ENCODE data around the gene GOLGA6L10. TPM values are rescaled to one million over a fixed set of nuclear protein-coding genes. Genes with fewer than 3 reads are reported as not detected.
"Not testable (repeated sequence)": the region's sequence is repeated elsewhere in the genome, so short reads cannot be mapped to it uniquely, and the experiment has no call there.

The GOLGA6L10 gene
- total RNA-seq, 1 experiment from 2014 or later = 2.0 TPM

GRCh38 chr15:82313446-82313845 lies 35.8 kb downstream of the GOLGA6L10 start:
- no peaks in the 10 kb centered on the region for H4K20me1 ChIP-seq (ENCODE audit: insufficient read depth, low read depth, low read length)
- no peaks in the 10 kb centered on the region for H3K36me3 ChIP-seq (ENCODE audit: insufficient read depth, low read length)
- no peaks in the 10 kb centered on the region for H3K27me3 ChIP-seq (ENCODE audit: low read length)
- no peaks in the 10 kb centered on the region for H3K9me3 ChIP-seq (ENCODE audit: low read length)
- H3K27ac ChIP-seq (ENCODE audit: low read length) = no peak overlapping the region
- no peak overlapping the region for H3K4me2 ChIP-seq (ENCODE audit: low read depth, low read length, poor library complexity, severe bottlenecking)
- no peak for DNase-seq
- H3K4me3 ChIP-seq (ENCODE audit: low read length) = no peak overlapping the region
- no peaks in the 10 kb centered on the region for H3K79me2 ChIP-seq (ENCODE audit: low read length)
- H2AFZ ChIP-seq (ENCODE audit: low read length) = no peak overlapping the region
- H3K4me1 ChIP-seq (ENCODE audit: low read length) = no peaks in the 10 kb centered on the region
- no peak overlapping the region for H3K9ac ChIP-seq (ENCODE audit: low read length)
- H3K9me2 ChIP-seq (replicated peaks; ENCODE audit: insufficient read depth, low read length) = no peaks in the 10 kb centered on the region

DNA sequence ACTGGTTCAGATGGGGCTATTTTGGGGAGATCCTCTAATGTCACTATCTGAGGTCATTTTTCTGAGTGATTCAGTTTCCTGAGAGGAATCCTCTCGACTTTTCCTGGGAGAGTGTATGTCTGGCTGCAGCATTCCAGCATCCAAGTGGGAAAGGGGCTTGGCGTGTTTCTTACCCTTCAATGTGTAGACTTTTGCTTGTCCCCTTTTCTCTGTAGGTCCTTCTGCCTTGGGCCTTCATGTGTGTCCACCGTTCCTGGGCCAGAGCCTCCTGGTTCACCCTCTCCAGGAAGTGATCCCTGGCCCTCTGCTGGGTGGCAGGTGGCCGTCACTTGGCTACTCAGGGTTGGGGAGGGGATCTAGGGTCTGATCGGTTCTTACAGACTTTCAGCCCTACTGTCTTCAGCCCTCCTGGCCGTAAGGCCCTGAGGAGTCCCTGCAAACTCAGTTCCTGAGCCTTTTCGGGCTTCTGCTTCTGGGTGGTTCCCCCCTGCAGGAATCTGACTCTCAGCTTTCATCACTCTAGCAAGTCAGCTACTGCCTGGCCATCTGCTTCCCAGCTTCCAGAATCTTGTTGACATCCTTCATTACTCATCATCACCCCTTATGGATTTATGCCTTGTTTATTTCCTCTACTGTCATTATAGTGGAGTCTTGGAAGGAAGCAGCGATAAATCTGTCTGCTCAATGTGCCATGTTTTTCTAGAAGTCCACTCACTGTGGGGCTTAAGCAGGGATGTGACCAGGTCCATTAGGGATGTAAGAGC lies 36.5 kb downstream of the GOLGA6L10 start:
- Histone ChIP-seq H2AFZ (ENCODE audit: low read length) (no peak overlapping the region), H3K79me2 (ENCODE audit: low read length) (no peaks in the 10 kb centered on the region), H3K9me3 (ENCODE audit: low read length) (no peaks in the 10 kb centered on the region), H3K9me2 (replicated peaks; ENCODE audit: insufficient read depth, low read length) (no peaks in the 10 kb centered on the region), H3K9ac (ENCODE audit: low read length) (no peak overlapping the region), H3K4me2 (ENCODE audit: low read depth, low read length, poor library complexity, severe bottlenecking) (no peak overlapping the region), H3K36me3 (ENCODE audit: insufficient read depth, low read length) (no peaks in the 10 kb centered on the region), H3K4me1 (ENCODE audit: low read length) (no peaks in the 10 kb centered on the region), H3K27ac (ENCODE audit: low read length) (no peak overlapping the region), H4K20me1 (ENCODE audit: insufficient read depth, low read depth, low read length) (no peaks in the 10 kb centered on the region), H3K27me3 (ENCODE audit: low read length) (no peaks in the 10 kb centered on the region), H3K4me3 (ENCODE audit: low read length) (no peak overlapping the region)
- no peak for DNase-seq

DNA sequence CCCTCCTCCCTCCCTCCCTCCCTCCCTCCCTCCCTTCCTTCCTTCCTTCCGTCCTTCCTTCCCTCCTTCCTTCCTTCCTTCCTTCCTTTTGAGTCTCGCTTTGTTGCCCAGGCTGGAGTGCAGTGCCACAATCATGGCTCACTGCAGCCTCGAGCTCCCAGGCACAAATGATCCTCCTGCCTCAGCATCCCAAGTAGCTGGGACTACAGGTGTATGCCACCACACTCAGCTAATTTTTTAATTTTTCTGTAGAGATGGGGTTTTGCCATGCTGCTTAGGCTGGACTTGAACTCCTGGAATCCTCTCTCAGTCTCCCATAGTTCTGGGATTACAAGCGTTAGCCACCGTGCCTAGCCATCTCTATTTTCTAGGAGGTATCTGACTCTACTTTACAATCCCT lies 38.0 kb downstream of the GOLGA6L10 start:
- H3K9me2 ChIP-seq (replicated peaks; ENCODE audit: insufficient read depth, low read length) = not testable (repeated sequence)

DNA sequence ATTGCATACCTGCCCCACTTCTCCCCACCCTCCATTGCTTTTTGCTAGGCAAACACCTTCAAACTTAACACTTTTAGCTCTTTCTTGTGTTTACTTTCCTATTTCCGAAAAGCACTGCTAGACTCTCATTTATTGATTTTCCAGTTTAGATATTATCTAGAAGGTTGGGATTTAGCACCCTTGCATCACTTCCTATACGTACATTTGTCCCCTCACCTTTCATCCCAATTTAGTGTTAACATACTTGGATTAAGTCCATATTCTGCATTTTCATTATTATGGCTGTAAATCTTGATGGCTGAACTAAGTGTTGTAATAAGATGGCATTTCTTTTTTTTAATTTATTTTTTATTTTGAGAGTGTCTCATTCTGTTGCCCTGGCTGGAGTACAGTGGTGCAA lies 39.5 kb downstream of the GOLGA6L10 start:
- Histone ChIP-seq H3K9me2 (replicated peaks; ENCODE audit: insufficient read depth, low read length) (no peaks in the 10 kb centered on the region), H3K4me2 (ENCODE audit: low read depth, low read length, poor library complexity, severe bottlenecking) (no peak overlapping the region), H3K4me1 (ENCODE audit: low read length) (no peaks in the 10 kb centered on the region), H2AFZ (ENCODE audit: low read length) (no peak overlapping the region), H3K27ac (ENCODE audit: low read length) (no peak overlapping the region), H3K27me3 (ENCODE audit: low read length) (no peaks in the 10 kb centered on the region), H3K9me3 (ENCODE audit: low read length) (no peaks in the 10 kb centered on the region), H3K4me3 (ENCODE audit: low read length) (no peak overlapping the region), H3K79me2 (ENCODE audit: low read length) (no peaks in the 10 kb centered on the region), H3K36me3 (ENCODE audit: insufficient read depth, low read length) (no peaks in the 10 kb centered on the region), H4K20me1 (ENCODE audit: insufficient read depth, low read depth, low read length) (no peaks in the 10 kb centered on the region), H3K9ac (ENCODE audit: low read length) (no peak overlapping the region)
- no peak for DNase-seq

More for the DNA sequence above, 38.0 kb downstream of the GOLGA6L10 start:
- not testable (repeated sequence) for H4K20me1 ChIP-seq (ENCODE audit: insufficient read depth, low read depth, low read length); H3K9me3 ChIP-seq (ENCODE audit: low read length); H3K4me3 ChIP-seq (ENCODE audit: low read length); DNase-seq; H3K36me3 ChIP-seq (ENCODE audit: insufficient read depth, low read length); H3K9ac ChIP-seq (ENCODE audit: low read length); H3K79me2 ChIP-seq (ENCODE audit: low read length); H3K4me2 ChIP-seq (ENCODE audit: low read depth, low read length, poor library complexity, severe bottlenecking); H3K27ac ChIP-seq (ENCODE audit: low read length); H2AFZ ChIP-seq (ENCODE audit: low read length); H3K4me1 ChIP-seq (ENCODE audit: low read length); H3K27me3 ChIP-seq (ENCODE audit: low read length)

DNA sequence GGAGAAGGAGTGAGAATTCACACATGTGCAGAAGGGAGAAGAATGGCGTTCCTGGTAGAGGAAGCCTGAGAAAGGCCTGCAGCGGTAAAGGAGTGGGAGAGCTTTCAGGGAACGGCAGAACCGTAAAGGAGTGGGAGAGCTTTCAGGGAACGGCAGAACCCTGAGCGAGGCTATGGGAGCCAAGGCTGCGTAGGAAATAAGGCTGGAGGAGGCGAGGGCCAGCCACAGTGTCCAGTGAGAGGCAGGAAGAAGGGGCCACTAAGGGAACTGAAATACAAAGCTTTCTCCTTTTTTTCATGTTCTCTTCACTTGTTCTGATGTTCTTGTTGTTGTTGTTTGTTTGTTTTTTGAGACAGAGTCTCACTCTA lies 41.6 kb downstream of the GOLGA6L10 start:
- Histone ChIP-seq H3K9me3 (ENCODE audit: low read length) (no peaks in the 10 kb centered on the region), H4K20me1 (ENCODE audit: insufficient read depth, low read depth, low read length) (no peaks in the 10 kb centered on the region), H3K27ac (ENCODE audit: low read length) (no peak overlapping the region), H2AFZ (ENCODE audit: low read length) (no peak overlapping the region), H3K4me2 (ENCODE audit: low read depth, low read length, poor library complexity, severe bottlenecking) (no peak overlapping the region), H3K79me2 (ENCODE audit: low read length) (no peaks in the 10 kb centered on the region), H3K9me2 (replicated peaks; ENCODE audit: insufficient read depth, low read length) (no peaks in the 10 kb centered on the region), H3K27me3 (ENCODE audit: low read length) (no peaks in the 10 kb centered on the region), H3K4me3 (ENCODE audit: low read length) (no peak overlapping the region), H3K9ac (ENCODE audit: low read length) (no peak overlapping the region), H3K4me1 (ENCODE audit: low read length) (no peaks in the 10 kb centered on the region), H3K36me3 (ENCODE audit: insufficient read depth, low read length) (no peaks in the 10 kb centered on the region)
- DNase-seq = no peak

GRCh38 chr15:82306791-82307713 lies 42.2 kb downstream of the GOLGA6L10 start:
- Histone ChIP-seq H3K27ac (ENCODE audit: low read length) (no peak overlapping the region), H3K9me2 (replicated peaks; ENCODE audit: insufficient read depth, low read length) (no peaks in the 10 kb centered on the region), H3K36me3 (ENCODE audit: insufficient read depth, low read length) (no peaks in the 10 kb centered on the region)

GRCh38 chr15:82305621-82306048 lies 43.6 kb downstream of the GOLGA6L10 start:
- Histone ChIP-seq H3K36me3 (ENCODE audit: insufficient read depth, low read length) (no peaks in the 10 kb centered on the region), H3K9me2 (replicated peaks; ENCODE audit: insufficient read depth, low read length) (no peaks in the 10 kb centered on the region), H3K79me2 (ENCODE audit: low read length) (no peaks in the 10 kb centered on the region), H3K9me3 (ENCODE audit: low read length) (no peaks in the 10 kb centered on the region), H3K4me3 (ENCODE audit: low read length) (no peak overlapping the region), H2AFZ (ENCODE audit: low read length) (no peak overlapping the region), H3K9ac (ENCODE audit: low read length) (no peak overlapping the region), H3K4me2 (ENCODE audit: low read depth, low read length, poor library complexity, severe bottlenecking) (no peak overlapping the region), H3K27me3 (ENCODE audit: low read length) (no peaks in the 10 kb centered on the region), H3K27ac (ENCODE audit: low read length) (no peak overlapping the region), H3K4me1 (ENCODE audit: low read length) (no peaks in the 10 kb centered on the region), H4K20me1 (ENCODE audit: insufficient read depth, low read depth, low read length) (no peaks in the 10 kb centered on the region)
- no peak for DNase-seq

More at GRCh38 chr15:82306791-82307713, 42.2 kb downstream of the GOLGA6L10 start:
- Histone ChIP-seq H2AFZ (ENCODE audit: low read length) (no peak overlapping the region), H3K4me2 (ENCODE audit: low read depth, low read length, poor library complexity, severe bottlenecking) (no peak overlapping the region), H3K79me2 (ENCODE audit: low read length) (no peaks in the 10 kb centered on the region), H3K9ac (ENCODE audit: low read length) (no peak overlapping the region), H4K20me1 (ENCODE audit: insufficient read depth, low read depth, low read length) (no peaks in the 10 kb centered on the region), H3K9me3 (ENCODE audit: low read length) (no peaks in the 10 kb centered on the region), H3K4me1 (ENCODE audit: low read length) (no peaks in the 10 kb centered on the region), H3K27me3 (ENCODE audit: low read length) (no peaks in the 10 kb centered on the region), H3K4me3 (ENCODE audit: low read length) (no peak overlapping the region)
- DNase-seq = no peak

DNA sequence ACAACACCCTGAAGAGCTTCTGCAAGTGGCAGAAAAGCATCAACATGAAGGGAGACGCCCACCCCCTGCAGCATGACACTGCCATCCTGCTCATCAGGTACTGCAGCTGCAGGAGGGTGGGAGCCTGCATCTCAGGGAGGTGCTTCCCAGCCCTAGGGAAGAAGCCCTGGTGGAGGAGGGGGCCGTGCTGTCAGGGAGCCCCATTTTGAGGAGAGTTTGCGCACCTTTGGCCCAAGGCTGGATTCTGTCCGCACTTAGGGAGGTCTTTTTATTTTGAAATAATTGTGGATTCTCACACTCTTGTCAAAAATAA lies 44.5 kb downstream of the GOLGA6L10 start:
- Histone ChIP-seq H3K9me3 (ENCODE audit: low read length) (no peaks in the 10 kb centered on the region), H3K36me3 (ENCODE audit: insufficient read depth, low read length) (no peaks in the 10 kb centered on the region), H3K9me2 (replicated peaks; ENCODE audit: insufficient read depth, low read length) (no peaks in the 10 kb centered on the region), H4K20me1 (ENCODE audit: insufficient read depth, low read depth, low read length) (no peaks in the 10 kb centered on the region), H2AFZ (ENCODE audit: low read length) (no peak overlapping the region), H3K4me3 (ENCODE audit: low read length) (no peak overlapping the region), H3K27me3 (ENCODE audit: low read length) (no peaks in the 10 kb centered on the region), H3K27ac (ENCODE audit: low read length) (no peak overlapping the region), H3K9ac (ENCODE audit: low read length) (no peak overlapping the region), H3K79me2 (ENCODE audit: low read length) (no peaks in the 10 kb centered on the region), H3K4me2 (ENCODE audit: low read depth, low read length, poor library complexity, severe bottlenecking) (no peak overlapping the region), H3K4me1 (ENCODE audit: low read length) (no peaks in the 10 kb centered on the region)
- no peak for DNase-seq

All from Karpas-422 (cell line).